Hematopoietic multipotent progenitor cell treated with erythropoietin and hydrocortisone succinate and interleukin-3 and kit ligand, for 17 days (in vitro differentiated cells): ENCODE results near the gene HDAC4.

Source experiments
- DNase-seq: peaks from one replicate; pipeline ENCODE4 v3.0.0-alpha.2; 2015; ENCODE audit warnings: low spot score

HDAC4 gene

DNA sequence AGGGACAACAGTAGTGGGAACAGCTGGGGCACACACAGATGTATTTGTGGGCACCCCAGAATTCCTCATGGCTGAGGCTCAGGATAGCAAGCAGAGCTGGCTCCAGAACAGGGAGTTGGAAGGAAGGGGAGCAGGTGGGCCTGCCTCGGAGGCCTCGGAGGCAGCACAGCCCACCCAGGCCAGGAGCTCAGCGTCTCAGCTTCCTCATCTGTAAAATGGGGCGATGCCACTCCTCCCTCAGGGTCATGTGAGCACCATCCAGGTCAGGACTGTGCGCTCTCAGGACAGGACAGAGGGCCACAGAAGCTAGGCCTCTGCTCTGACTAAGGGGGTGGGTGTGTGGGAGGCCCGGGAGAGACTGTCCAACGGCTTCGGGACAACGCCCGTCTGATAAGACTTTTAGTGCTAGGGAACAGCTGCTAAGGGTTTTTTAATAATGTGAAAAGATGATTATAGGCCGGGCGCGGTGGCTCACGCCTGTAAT, 106.2 kb downstream of the HDAC4 start:
- DNase-seq, result peak; percentile 44

GRCh38 chr2:239293775-239294430, 106.9 kb downstream of the HDAC4 start:
- DNase-seq, result peak; percentile 22

DNA sequence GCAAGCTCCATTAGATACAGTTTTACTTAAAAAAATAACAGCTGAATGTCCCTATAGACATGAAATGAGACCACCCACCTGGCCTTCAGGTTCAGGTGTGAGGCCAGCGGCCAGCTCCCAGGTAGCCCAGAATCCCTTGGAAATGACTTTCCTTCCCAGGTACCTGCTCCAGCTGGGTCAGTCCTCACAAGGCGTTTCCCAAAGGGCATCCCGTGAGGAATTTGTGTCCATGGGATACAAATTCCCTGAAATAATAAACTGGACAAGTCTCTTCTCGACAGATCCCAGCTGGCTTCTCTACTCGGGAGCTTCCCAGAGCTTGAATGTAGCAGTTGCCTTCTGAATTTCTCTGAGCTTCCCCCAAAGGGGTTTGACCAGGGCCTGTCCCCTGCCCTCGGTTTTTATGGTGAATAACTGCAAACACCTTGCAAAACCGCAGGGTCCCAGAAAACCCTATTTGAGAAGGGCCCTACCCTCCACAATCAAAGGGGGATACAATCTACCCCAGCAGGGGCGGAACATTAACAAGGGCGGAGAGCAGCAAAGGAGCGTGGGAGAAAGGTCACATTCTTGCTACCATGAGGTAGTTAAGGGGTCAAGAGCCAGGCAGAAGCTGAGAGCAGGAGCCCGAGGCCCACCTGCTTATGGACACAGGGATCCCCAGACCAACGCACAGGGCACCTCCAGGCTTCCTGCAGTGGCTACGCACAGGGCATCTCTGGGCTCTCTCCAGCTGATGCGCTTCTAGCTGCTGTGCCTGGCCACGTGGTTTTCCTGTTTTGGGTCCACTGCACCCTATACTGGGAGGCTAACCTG, 107.7 kb downstream of the HDAC4 start:
- DNase-seq, result no peak

- DNase-seq, result no peak
These were observed 108.3 kb downstream of the HDAC4 start for GRCh38 chr2:239292531-239292930.

GRCh38 chr2:239291475-239292350, 109.1 kb downstream of the HDAC4 start:
- no peak for DNase-seq

GRCh38 chr2:239290618-239291474, 110.0 kb downstream of the HDAC4 start:
- DNase-seq, result no peak

GRCh38 chr2:239289545-239289944, 111.3 kb downstream of the HDAC4 start:
- DNase-seq, result no peak

GRCh38 chr2:239288951-239289511, 111.8 kb downstream of the HDAC4 start:
- DNase-seq, result no peak

GRCh38 chr2:239288237-239288636, 112.6 kb downstream of the HDAC4 start:
- no peak for DNase-seq

GRCh38 chr2:239287461-239287860, 113.4 kb downstream of the HDAC4 start:
- no peak for DNase-seq

DNA sequence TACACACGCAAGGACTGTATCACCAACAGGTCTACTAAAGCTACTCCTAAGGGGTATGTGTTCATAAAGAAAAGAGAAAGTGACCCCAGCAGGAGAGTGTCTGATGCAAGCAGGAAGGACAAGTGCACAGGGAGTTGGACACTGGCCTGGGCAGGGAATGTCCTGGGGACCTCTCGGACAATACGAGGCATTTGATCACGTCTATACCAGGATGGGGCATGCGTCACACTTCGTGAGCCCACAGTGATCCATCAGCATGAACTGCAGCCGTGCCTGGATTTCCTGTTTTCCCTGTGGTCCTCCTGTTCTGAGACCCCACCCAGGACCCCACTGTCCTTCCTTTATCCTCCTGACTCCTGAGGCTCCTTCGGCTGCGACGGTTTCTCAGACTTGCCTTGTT, 113.9 kb downstream of the HDAC4 start:
- no peak for DNase-seq

DNA sequence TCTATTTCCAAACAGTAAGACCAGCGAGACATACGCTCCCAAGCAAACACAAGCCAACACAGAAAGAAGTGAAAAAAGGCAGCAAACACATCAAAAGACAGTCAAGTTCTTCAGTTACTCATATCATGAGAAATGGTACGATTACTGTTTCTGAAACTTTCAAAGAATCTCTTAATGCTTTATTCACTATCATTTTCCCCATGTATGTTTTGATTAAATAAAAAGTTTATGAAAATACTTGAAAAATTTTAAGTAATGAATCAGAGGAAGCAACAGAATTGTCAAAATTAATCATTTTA, 114.9 kb downstream of the HDAC4 start:
- DNase-seq, result no peak

DNA sequence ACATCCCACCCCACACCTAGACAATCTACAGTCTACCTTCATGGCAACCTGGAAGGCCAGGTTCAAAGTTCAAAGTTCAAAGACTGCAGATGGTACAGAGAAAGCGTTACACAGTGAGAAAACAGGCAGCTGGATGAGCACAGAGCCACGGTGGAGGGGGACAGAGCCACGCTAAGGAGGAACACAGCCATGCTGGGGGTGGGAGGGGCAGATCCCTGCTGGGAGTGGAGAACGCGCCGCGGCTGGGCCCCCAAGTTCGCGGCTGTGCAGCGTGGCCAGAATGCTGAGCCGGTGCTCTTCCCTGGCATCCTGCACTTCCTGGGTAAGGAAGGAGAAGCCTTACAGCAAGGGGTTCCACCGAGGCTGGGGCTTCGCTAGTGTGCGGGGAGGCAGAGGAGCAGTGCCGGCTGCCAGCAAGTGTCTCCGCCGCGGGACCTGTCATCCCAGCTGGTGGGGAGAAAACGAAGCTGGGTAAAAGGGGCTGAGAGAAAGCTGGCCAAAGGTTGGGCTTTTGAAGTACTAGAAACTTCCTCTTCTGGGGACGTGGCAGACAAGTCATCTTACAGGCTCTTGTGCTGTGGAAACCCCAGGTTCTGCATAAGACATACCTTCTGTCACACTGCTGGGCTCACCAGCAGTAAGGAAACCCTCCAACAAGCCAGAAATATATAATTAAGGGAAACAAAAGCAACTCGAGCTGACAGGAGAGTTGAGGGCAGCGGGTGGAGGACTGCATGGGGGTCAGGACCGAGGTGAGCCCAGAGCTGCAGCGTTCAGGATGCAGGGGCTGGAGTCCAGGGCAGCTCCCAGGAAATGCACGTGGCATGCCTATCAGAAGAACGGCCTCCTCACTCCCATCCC, 115.5 kb downstream of the HDAC4 start:
- no peak for DNase-seq

DNA sequence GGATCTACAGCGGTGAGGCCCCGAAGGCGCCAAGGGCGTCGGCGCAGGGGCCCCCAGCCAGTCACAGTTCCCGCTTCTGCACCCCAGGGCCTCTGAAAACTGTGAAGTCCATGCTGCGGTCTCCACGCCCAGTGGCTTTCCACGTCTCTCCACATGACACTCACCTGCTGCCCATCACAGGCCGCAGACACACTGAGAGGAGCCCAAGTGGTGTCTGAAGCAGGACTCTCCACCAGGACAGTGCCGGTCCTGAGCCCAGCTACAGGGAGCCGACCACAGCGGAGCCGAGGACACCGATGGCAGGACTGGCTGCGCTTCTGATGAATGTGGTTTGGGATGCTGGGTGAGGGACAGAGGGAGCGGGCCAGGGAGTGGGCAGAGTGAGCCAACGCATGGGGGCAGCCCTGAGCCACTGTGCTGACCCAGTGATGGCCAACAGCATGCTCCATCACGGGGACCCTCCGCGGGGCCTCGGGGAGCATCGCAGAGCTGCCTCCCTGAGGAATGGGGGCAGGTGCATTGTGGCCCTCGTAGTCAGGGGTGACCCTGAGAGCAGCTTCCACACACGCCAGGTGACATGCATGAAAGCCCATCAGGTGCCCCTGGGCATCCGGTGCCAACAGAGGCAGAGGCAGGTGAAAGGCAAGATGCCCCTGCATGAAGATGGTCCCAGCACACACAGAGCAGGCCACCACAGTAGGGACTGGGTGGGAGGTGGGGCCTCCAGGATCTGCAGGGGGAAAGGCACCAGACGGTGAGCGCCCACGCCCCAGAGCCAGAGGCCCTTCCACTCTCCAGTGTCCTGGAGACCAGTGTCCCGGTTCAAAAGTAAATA, 116.6 kb downstream of the HDAC4 start:
- DNase-seq, result no peak

GRCh38 chr2:239283288-239283945, 117.4 kb downstream of the HDAC4 start:
- no peak for DNase-seq

GRCh38 chr2:239282448-239283287, 118.2 kb downstream of the HDAC4 start:
- no peak for DNase-seq

- peak; percentile 86 for DNase-seq
These were observed 120.4 kb downstream of the HDAC4 start for GRCh38 chr2:239280296-239281017.
